GM12864 (cell line): ENCODE measurements around the gene PCYT2.
A peak's percentile ranks its signal among the peaks of the same experiment; 100 is the strongest.

Source experiments
- DNase-seq: peaks from one replicate; pipeline ENCODE4 v3.0.0-alpha.2; 2011; ENCODE audit warnings: low read depth
- H3K4me3 ChIP-seq: 2 replicates; pipeline ENCODE4 v1.5.1; 2011; ENCODE audit warnings: mild to moderate bottlenecking, low read depth, low read length, control low read depth
- TF ChIP-seq, protein P1 (sequence below): IDR thresholded peaks from 2 replicates; pipeline ENCODE4 v1.5.1; 2011; ENCODE audit warnings: low read depth, mild to moderate bottlenecking, moderate library complexity, low read length, control low read depth, inconsistent platforms; ENCODE audit errors: missing control alignments

PCYT2 gene

GRCh38 chr17:81870131-81870980 lies 40.8 kb downstream of the PCYT2 start:
- TF ChIP-seq, protein P1, sequence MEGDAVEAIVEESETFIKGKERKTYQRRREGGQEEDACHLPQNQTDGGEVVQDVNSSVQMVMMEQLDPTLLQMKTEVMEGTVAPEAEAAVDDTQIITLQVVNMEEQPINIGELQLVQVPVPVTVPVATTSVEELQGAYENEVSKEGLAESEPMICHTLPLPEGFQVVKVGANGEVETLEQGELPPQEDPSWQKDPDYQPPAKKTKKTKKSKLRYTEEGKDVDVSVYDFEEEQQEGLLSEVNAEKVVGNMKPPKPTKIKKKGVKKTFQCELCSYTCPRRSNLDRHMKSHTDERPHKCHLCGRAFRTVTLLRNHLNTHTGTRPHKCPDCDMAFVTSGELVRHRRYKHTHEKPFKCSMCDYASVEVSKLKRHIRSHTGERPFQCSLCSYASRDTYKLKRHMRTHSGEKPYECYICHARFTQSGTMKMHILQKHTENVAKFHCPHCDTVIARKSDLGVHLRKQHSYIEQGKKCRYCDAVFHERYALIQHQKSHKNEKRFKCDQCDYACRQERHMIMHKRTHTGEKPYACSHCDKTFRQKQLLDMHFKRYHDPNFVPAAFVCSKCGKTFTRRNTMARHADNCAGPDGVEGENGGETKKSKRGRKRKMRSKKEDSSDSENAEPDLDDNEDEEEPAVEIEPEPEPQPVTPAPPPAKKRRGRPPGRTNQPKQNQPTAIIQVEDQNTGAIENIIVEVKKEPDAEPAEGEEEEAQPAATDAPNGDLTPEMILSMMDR, result no peak
- no peak for DNase-seq
- peak overlapping the region; percentile 99 for H3K4me3 ChIP-seq

- TF ChIP-seq, protein P1, result peak; percentile 88
- H3K4me3 ChIP-seq, result peak overlapping the region; percentile 99
- no peak for DNase-seq
These were observed 41.7 kb downstream of the PCYT2 start for GRCh38 chr17:81869221-81870130.

- H3K4me3 ChIP-seq, result peak overlapping the region; percentile 99
- DNase-seq, result no peak
- TF ChIP-seq, protein P1, result no peak
These were observed 42.5 kb downstream of the PCYT2 start for GRCh38 chr17:81868674-81869220.

GRCh38 chr17:81867991-81868673 lies 43.1 kb downstream of the PCYT2 start:
- H3K4me3 ChIP-seq, result no peak overlapping the region
- DNase-seq, result no peak
- TF ChIP-seq, protein P1, result no peak

GRCh38 chr17:81867170-81867990 lies 43.8 kb downstream of the PCYT2 start:
- DNase-seq, result no peak
- TF ChIP-seq, protein P1, result no peak
- no peak overlapping the region for H3K4me3 ChIP-seq
